Measurements from ENCODE around the gene XKR8.

- TF ChIP-seq CTCF (conservative IDR thresholded peaks at IDR 0.05) (no peak), ZFX (IDR thresholded peaks at IDR 0.05) (no peak)
Observed at GRCh38 chr1:27912429-27912828, 47.3 kb upstream of the XKR8 start.
